Fibroblast of the conjunctiva (primary cell): Measurements from ENCODE around the gene KCMF1.
A peak's percentile ranks its signal among the peaks of the same experiment; 100 is the strongest.

ENCODE experiments used
- DNase-seq: peaks from one replicate; pipeline ENCODE4 v3.0.0-alpha.2; 2010; ENCODE audit warnings: low read depth

The KCMF1 gene

GRCh38 chr2:84986018-84986417 lies 15.1 kb downstream of the KCMF1 start:
- DNase-seq, result no peak

DNA sequence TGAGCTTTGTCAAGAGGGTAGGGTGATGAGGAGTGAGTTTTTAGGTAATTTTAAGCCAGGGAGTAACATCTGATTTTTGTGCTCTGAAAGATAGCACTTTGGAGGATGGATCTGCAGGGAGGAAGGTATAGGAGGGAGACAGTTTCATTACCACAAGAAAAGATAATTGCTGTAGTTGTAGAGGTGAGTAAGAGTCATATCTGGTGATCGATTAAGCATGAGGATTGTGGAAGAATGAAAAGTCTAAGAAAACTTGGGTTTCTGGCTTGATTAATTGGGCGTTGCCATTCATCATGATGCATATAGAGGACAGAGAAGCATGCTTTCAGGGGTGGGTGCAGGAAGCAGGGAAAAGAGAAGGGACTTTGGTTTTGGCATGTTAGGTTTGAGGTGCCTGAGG lies 18.5 kb downstream of the KCMF1 start:
- DNase-seq, result no peak

GRCh38 chr2:84989927-84990326 lies 19.0 kb downstream of the KCMF1 start:
- no peak for DNase-seq

GRCh38 chr2:84991404-84992160 lies 20.6 kb downstream of the KCMF1 start:
- DNase-seq, result peak; percentile 76

DNA sequence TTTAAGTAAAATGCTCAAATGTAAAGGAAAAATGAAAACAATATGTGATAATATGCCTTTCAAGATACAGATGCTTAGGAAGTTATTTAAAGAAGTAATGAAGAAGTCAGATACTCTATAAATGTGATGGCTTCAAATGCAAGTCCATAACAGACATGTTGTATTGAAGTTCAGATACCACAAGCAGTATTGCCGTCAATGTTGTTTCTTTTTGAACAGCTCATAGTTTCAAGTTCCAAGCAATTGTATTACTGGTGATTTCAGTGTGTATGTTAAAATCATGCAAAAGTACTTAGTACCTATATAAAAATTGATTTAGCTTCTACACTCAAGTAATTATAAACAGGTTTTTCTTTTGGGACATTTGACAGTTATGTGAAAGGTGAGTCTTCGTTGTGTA lies 24.9 kb downstream of the KCMF1 start:
- no peak for DNase-seq

- DNase-seq, result no peak
These were observed 25.9 kb downstream of the KCMF1 start for GRCh38 chr2:84996909-84997308.

- no peak for DNase-seq
These were observed 28.6 kb downstream of the KCMF1 start for GRCh38 chr2:84999553-84999955.

GRCh38 chr2:85001595-85001994 lies 30.6 kb downstream of the KCMF1 start:
- no peak for DNase-seq

- no peak for DNase-seq
These were observed 31.6 kb downstream of the KCMF1 start for GRCh38 chr2:85002534-85002933.

DNA sequence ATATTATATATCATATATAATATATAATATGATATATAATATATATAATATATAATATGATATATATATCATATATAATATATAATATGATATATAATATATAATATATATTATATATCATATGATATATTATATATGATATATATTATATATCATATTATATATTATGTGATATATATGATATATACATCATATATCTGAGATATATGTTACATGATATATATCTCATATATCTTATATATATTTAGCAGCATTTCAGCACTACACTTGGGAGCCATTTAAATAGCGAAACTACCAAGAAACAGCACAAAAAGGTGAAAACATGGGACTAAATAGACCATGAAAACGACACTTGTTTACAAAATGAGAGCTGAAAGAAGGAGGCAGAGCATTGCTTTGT lies 37.3 kb downstream of the KCMF1 start:
- no peak for DNase-seq

GRCh38 chr2:85009019-85009618 lies 38.2 kb downstream of the KCMF1 start:
- DNase-seq, result no peak

- no peak for DNase-seq
These were observed 39.4 kb downstream of the KCMF1 start for GRCh38 chr2:85010404-85010803.

GRCh38 chr2:85011098-85011497 lies 40.1 kb downstream of the KCMF1 start:
- no peak for DNase-seq

- DNase-seq, result no peak
These were observed 40.8 kb downstream of the KCMF1 start for GRCh38 chr2:85011747-85012146.

- DNase-seq, result no peak
These were observed 41.5 kb downstream of the KCMF1 start for GRCh38 chr2:85012431-85012830.

- DNase-seq, result no peak
These were observed 41.9 kb downstream of the KCMF1 start for GRCh38 chr2:85012855-85013254.

DNA sequence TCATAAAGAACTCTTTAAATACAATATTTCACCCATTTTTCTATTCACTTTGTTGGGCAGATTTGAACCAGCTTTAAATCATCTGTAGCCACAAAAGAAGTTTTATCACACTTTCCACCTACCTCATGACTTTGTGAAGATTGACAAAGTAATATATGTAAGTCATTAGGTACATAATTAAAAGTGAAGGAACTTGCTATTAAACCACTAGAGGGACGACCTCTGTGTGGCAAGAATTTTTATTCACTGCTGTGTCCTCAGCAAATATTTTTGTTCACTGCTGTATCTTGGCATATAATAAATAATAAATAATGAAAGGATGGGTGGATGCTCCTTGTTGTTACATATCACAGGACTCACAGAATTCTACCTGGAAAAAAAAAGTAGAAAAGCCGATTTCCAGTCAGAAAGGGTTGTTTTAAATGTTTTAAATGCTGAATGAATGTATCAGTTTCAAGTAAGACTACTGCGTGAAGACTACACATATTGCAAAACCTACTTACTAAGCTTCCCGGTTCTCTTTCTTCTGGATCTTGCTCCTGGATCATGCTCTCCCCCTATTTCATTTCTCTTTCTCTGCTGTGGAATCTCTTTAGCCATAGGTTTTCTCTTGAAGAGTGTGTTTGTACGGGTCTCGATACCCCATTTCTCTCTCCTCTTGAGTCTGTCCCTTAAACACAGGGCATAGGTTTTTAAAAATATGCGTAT lies 44.8 kb downstream of the KCMF1 start:
- DNase-seq, result no peak

GRCh38 chr2:85016446-85016845 lies 45.5 kb downstream of the KCMF1 start:
- no peak for DNase-seq

GRCh38 chr2:85017411-85018048 lies 46.6 kb downstream of the KCMF1 start:
- DNase-seq, result no peak

DNA sequence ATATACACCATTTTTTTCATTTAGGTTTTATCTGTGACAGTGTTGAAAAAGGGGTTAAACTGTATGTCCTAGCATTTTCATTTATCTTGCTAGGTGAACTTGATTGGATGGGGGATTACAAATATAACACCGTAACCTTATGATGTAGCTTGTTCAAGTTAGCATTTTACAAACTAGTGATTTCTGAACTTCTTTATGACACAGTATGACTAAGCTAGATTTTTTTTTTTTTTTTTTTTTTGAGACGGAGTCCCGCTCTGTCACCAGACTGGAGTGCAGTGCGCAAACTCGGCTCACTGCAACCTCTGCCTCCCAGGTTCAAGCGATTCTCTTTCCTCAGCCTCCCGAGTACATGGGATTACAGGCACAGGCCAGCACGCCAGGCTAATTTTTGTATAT lies 47.1 kb downstream of the KCMF1 start:
- no peak for DNase-seq

DNA sequence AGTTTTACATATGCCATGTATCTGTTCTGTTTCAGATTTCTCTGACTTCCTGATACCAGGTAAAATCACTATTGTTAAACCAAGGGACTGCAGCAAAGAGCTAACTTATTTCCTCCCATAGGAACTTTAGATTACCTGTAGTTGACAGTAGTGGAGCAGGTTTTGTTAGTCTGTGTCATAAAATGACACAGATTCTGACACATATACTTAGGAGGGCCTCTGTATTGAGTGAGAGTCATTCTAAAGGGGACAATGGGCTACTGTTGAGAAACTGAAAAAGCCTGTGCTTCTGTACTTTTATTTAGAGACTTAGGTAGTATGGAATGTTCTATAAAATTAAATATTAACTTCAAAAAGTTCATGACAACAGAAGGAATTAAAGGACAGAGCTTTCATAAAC lies 48.2 kb downstream of the KCMF1 start:
- no peak for DNase-seq

GRCh38 chr2:85022232-85022631 lies 51.3 kb downstream of the KCMF1 start:
- DNase-seq, result no peak
